ENCODE results near the gene TMEM35A.
"Not testable (repeated sequence)": the region's sequence is repeated elsewhere in the genome, so short reads cannot be mapped to it uniquely, and the experiment has no call there.

TMEM35A gene, protein sequence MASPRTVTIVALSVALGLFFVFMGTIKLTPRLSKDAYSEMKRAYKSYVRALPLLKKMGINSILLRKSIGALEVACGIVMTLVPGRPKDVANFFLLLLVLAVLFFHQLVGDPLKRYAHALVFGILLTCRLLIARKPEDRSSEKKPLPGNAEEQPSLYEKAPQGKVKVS

DNA sequence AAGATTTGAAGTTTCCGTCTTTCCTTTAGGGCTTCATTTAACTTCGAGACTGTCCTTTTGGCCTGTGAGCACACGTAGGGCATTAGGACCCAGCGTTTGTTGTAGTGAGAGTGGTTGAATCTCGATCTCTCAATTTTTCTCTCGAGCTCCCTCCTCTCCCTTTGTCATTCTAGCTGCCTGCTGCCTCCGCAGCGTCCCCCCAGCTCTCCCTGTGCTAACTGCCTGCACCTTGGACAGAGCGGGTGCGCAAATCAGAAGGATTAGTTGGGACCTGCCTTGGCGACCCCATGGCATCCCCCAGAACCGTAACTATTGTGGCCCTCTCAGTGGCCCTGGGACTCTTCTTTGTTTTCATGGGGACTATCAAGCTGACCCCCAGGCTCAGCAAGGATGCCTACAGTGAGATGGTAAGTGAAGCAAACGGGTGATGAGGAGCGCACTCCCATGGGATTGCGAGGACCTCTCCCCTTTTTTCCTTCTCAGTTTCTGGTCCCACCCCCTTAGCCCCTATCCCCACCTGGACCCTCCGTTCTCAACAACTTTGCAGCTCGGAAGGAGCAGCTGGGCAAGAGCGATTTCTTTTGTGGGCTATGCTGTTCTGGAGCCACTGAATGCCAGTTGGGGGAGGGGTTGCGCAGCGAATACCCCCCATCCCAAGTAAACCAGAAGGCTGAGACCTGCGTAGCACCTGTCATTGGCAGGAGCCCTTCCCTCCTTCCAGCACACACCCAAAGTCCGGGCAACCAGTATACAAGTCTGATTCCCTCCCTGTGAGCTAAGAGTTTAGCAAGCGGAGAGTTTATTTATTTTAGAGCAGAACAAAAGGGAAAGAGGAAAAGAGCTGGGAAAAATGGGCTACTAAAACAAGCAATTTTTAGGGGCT lies at the start of gene TMEM35A:
Gene TMEM35A, plus strand, starts transcription at position 164 of the 883 bp plus-strand sequence. Its CDS starts 124 bp downstream, at position 288.
- DNase-seq (ENCODE audit: low read depth in 1 of 2, low spot score in 1 of 2) = no peak

DNA sequence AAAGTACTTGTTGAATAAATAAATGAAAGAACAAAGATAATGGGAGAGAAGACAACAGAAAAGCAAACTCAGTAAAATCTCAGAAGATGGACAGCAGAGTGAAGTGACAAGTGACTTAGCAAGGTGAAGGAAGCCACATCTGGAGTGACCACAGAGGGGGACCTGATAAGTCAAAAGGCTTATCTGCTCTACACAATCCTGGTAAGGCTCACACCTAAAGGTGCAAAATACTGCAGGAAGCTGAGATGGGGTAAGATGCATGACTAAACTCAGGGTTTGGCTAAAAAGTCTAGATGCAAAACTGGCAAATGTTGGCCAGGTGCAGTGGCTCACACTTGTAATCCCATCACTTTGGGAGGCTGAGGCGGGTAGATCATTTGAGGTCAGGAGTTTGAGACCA lies 49.0 kb upstream of the TMEM35A start:
- DNase-seq (ENCODE audit: low read depth in 1 of 2, low spot score in 1 of 2) = no peak

DNA sequence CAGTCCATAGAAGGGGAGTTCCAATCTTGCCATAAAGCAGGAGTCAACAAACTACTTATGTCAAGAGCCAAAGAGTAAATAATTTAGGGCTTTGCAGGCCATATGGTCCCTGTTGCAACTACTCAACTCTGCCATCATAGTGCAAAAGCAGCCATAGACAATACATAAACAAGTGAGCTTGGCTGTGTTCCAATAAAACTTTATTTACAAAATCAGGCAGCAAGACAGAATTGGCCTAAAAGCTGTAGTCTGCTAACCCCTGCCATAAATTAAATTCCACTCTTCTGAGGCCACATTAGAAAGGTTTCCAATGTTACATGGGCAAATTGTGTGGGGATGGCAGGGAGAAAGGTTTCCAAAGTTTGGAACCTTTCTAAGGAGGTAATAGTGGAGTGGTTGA lies 41.4 kb upstream of the TMEM35A start:
- no peak for DNase-seq (ENCODE audit: low read depth in 1 of 2, low spot score in 1 of 2)

DNA sequence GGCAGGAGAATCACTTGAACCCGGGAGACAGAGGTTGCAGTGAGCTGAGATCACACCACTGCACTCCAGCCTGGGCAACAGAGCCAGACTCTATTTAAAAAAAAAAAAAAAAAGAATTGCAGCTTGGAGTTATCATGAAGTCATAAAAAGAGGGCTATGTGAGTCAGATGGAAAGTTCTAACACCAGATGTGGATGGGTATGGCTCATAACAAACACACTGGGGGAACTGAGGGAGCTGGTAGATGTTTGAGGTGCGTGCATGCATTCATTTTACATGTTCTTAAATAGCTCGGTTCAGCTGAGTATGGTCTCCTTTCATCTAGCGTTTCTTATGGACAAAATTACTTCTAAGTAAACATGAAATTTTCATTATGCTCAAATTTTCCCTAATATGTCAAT lies 38.5 kb upstream of the TMEM35A start:
- no peak for DNase-seq (ENCODE audit: low read depth in 1 of 2, low spot score in 1 of 2)

DNA sequence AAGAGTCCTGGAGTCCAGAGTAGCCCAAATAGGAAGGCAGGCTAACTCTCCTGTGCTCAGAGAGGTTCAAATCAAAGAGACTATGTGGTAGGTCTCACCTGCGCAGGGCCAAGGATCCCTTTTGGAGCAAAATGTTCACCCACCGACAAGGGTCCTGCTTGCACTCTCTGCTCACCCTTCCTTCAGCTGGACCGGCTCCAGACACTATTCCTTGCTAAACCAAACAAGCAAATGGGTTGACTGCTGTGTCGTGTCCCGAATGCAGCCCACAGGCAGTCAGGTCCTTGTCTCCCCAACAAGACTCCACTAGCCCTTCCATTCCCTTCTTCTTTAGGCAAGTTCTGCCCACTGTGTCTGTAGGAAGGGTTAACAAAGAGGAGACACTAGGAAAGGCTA lies 27.5 kb upstream of the TMEM35A start:
- no peak for DNase-seq (ENCODE audit: low read depth in 1 of 2, low spot score in 1 of 2)

DNA sequence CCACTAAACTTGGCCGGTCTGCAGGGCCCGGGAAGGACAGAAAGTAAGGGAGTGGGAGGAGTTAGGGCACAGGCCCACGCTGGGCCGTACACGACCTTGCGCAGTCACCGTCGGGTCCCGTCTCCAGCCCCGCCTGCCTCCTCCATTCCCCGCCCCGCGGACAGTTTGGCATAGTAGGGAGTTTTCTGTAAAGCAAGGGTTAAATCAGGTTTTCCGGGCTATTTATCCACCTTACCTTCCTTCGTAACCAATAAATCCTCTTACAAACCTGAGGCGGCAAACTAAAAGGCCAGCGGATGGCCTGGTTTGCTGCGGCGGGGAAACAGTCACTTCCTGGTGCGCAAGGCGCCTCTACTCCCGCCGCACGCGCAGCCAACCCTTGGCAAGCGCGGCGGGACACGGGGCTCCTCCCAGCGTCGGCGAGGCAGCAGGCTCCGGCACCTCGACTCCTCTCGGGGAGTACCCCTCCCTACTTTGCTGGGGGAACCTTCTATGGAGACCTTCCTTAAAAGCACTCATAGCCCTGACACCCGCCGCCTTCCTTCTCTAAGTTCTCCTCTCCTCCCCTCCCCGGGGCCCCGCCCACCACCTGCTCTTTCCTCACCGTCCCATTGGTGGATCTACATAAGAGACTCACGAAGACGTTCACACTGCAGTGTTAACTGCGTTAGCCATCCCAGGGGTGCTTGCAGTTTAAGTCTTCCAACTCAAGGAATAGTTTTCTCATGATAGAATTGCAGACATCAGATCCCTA lies 27.0 kb upstream of the TMEM35A start, which contains the start of gene TRMT2B:
Gene TRMT2B, minus strand, starts transcription at position 563 of the 754 bp plus-strand sequence. CDS start 9,822 bp downstream, outside the sequence.
- DNase-seq (ENCODE audit: low read depth in 1 of 2, low spot score in 1 of 2) = peak; percentile 49 to 65

DNA sequence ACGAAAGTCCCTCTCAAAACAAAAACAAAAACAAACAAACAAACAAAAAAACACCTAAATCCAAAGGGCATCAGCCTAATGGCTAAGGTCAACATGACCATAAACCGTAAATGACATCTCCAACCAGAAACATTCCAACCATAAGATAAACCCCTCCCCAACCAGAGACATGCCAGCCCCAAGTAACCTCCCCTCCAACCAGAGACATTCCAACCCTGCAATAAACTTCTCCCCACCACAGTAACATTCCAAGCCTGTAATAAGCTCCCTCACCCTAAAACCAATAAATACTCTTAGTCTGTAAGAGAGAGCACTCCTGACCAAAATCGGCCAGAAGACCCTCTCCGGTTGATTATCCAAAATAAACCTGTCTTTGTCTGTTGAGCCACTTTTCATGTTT lies 22.1 kb upstream of the TMEM35A start:
- DNase-seq (ENCODE audit: low read depth in 1 of 2, low spot score in 1 of 2) = not testable (repeated sequence)

DNA sequence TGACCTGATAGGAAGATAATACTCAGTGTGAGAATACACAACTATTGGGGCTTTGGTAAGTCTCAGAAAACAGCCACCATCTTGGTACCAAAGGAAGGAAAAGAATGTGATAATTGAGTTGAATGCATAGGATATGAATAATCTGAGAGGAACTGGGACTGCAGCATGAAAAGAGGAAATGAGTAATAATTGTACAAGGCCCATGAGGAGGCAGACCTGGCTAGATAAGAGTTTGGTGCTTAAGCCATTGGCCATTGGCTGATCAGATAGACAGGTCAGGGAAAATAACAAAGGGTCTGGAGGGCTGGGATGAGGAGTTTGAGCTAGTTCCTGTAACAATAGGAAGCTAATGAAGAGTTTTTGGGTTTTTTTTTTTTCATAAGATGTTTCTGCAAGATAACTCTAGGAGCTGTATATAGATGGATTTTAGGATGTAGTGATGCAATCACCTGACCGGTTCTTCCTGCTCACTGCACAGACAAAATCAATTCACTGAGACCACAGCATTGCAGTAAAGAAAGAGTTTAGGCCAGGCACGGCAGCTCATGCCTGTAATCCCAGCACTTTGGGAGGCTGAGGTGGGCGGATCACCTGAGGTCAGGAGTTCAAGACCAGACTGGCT lies 21.5 kb upstream of the TMEM35A start:
- no peak for DNase-seq (ENCODE audit: low read depth in 1 of 2, low spot score in 1 of 2)

DNA sequence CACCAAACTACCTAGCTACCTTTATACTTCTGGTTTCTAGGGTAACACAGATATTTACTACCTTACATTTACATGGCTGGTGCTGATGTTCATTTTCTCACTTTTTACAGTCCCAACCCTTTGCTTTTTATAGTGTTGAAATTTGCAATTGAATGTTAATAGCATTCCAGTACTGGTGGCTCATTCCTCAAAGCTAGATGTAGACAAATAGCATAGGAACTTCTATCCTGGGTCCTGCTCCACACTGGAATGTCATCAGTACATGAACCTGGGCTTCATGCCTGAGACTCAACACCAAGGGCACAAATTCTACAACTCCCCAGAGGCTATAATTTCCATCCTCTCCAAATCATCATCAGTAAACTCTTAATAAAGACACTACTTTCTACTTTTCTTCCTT lies 16.5 kb upstream of the TMEM35A start:
- no peak for DNase-seq (ENCODE audit: low read depth in 1 of 2, low spot score in 1 of 2)

DNA sequence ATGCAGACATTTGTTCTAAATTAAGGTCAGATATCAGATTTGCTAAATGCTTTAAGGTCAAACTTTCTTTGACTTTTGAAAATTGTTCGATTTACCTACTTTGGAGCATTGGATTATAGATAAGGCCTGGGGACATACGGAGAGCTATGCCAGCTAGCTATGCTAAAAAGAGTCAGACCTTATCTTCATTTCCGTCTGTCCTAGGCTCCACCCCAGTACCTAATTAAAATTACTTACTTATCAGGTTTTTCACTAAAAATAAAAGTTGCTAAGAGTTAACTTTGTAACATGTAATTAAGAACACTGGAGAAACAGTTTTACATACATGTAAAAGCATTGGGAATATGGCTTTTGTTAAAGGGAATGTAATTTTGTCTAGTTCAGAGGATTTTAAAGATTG lies 7.1 kb upstream of the TMEM35A start:
- no peak for DNase-seq (ENCODE audit: low read depth in 1 of 2, low spot score in 1 of 2)

DNA sequence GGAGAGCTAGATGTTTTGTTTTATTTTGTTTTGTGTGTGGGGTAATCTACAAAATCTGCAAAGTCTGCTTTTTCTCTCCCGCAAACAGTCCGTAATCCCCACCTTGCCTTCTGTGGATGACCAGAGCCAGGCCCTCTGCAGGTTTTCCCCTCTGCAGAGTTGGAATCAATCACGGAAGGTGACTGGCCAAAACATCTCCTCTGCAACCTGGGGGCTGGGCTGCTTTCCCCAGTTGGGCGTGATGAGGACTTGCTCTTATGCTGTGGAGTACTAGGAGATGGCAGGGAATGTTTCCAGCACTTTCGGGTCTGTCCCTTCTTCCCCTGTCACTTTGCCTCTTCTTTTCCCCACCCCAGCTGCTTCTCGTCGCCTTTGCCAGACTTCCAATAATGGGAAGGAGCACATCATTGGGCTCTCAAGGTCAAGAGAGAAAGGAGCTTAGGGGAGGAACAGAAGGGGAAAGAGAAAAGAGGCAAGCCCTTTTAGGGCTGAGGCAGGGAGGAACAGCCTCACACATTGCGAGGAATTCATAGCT lies 1.1 kb downstream of the TMEM35A start:
- no peak for DNase-seq (ENCODE audit: low read depth in 1 of 2, low spot score in 1 of 2)

DNA sequence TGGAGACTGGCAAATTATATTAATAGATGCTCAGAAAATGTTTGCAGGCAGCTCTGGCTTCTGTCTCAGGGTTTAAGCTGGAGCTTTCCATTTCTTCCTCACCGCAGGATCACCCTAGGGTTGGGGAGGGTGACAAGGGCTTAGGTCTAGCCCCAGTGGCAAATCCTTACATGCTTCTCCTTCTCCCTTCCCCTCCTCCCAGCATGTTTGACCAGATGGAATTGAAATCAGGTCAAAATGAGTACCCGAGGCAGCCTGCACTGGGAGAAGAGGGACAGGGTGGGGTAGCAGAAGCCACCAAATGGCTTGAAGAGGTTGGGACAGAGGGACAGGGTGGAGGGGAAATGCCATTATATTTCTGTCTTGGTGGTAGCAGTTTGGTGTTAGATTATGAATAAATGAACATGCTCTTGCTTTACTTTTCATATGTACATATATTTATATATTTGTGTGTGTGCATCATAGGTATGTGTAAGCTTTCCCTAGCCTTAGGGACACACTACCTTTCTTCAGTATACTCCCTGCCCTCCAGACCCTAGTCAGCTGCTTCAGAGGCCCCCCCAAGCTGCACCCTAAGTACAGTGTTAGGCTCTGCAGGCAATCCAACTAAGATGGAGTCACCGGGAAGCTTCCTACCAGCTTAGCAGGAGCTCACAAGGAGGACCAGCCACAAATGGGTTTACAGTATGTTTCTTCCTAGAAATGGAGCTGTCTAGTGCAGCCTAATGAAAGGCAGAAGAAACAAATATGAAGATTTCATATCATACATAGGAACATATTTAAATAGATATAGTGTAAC lies 1.8 kb downstream of the TMEM35A start:
- no peak for DNase-seq (ENCODE audit: low read depth in 1 of 2, low spot score in 1 of 2)

DNA sequence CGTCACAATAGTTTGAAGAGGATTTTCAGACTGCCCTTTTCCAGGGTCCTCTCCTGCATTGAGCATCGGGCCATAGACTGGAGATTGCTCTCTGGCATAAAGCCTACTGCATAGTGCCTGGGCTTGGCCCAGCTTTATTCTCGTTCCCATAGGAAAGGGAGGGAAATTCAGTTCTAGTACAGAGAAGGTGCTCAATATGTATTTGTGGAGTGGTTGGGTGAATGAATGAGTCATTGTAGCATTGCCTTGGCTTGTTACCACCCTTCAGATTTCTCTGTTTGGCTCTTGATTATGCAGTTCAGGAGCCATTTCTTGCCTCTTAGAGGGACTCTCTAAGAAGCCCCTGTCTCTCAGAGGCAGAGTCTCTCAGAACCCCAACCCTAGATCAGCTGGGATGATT lies 2.6 kb downstream of the TMEM35A start:
- no peak for DNase-seq (ENCODE audit: low read depth in 1 of 2, low spot score in 1 of 2)

DNA sequence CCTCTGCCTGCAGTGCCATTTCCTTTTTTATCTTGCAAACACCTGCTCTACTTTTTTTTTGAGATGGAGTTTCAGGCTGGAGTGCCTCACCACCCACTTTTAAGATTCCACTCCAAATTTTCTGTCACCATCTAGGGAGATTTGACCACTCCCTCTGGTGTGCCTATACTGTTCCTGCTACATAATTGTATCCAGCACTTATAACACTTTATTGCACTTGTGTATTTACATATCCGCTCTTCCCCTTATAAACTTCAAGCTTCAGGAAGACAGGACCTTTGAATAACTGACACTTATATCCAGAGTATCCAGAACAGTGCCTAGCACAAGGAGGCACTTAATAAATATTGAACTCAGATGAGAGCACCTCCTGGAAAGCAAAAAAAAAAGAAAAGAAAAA lies 13.1 kb downstream of the TMEM35A start:
- no peak for DNase-seq (ENCODE audit: low read depth in 1 of 2, low spot score in 1 of 2)

DNA sequence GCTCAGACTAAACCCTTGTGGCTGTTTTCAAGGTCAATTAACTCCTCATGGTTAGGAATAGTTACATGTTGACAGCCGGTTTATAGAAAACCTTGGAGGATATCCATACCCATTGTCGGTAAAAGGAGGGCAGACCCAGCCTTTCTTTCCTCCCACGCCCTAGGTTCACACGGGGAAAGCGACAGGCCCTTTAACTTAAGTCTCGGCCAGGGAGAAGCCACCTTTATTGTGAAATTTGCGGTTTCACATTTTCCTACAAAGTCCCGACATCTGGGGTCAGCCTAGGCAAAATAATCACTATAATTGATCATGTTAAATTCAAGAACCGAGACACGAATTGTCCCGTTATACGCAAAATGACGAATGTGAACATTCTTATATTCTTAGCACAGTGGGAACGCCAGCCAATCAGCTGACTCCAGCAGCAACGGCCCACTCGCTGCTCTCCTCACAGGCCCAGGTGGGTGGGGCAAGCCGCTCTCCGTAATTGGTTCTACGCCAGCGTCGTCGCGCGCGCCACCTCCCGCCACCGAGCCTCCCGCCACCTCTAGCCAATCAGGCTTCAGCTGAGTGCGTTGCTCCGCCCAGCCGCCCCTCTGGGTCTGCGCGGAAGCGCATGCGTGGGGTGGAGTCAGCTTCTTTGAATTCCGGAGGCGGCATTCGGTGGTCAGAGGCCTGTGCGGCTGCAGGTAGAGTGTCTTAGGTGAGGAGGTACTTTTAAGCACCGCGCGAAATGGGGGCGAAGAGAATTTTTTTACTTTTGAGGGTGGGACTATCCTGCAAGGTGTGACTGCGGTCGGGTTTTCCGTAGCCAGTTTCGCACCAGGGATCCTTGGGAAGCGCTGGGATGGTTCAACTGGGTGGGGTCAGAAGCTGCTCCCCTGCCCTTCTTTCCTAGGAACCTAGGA lies 19.1 kb downstream of the TMEM35A start, which contains the start of gene CENPI:
Gene CENPI, plus strand, starts transcription at position 659 of the 908 bp plus-strand sequence. CDS start 2,867 bp downstream, outside the sequence.
- peak; percentile 84 to 87 for DNase-seq (ENCODE audit: low read depth in 1 of 2, low spot score in 1 of 2)

DNA sequence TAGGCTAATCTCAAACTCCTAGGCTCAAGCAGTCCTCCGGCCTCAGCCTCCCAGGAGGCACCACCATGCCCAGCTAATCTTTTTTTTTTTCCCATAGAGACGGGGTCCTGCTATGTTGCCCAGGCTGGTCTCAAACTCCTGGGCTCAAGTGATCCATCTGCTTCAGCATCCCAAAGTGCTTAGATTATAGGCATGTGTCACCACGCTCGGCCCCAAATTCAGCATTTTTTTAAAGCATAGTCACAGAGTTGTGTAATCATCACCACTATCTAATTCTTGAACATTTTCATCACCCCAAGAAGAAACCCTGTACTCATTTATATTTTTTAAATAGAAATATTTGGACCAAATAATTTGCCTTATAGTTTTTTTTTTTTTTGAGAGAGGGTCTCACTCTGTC lies 29.6 kb downstream of the TMEM35A start:
- DNase-seq (ENCODE audit: low read depth in 1 of 2, low spot score in 1 of 2) = no peak

DNA sequence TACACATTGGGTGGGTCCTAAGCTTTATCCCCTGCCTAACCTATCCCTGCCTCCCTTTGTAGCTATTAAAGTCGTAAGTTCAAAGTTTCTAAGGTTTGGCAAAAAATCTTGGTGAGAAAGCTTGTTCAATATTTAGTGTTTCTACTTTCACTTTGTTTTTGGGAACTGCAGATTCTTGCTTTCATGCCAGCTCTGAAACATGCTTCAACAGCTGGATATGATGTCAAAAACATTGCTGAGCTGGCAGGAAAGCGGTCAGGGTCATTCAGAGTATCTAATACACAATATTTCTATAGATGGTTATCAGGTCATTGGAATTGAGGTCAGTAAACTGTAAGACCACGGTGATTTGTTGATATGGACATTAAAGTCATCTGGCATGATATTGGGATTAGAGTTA lies 39.0 kb downstream of the TMEM35A start:
- no peak for DNase-seq (ENCODE audit: low read depth in 1 of 2, low spot score in 1 of 2)

DNA sequence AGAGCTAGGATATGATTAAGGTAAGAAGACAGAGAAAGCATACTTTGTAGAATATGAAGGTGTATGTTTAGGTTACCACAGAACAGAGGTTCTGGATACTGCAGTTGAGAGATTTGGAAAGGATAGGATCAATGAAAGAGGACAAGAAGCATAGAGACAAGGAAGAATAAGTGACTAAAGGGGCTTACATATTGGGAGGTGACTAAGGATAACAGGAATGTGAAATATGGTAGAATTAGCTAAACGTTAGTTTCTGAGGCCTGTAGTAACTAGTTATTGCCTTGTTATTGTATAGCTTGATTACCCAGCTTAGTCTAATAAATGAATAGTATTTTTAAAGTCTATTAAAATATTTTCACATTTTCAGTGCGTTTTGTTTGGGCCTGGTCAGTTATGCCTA lies 57.6 kb downstream of the TMEM35A start:
- no peak for DNase-seq (ENCODE audit: low read depth in 1 of 2, low spot score in 1 of 2)

Measured in stimulated activated CD4-positive, alpha-beta T cell treated with anti-CD3 and anti-CD28 coated beads, Interleukin-15, amount 100 ng/mL, for 1 hour (primary cell).